GM19193 (cell line): Measurements from ENCODE around the gene CRLF2.

Experiments
- POLR2A ChIP-seq: IDR thresholded peaks from 4 replicates; pipeline ENCODE4 v1.6.1; 2011; ENCODE audit not compliant: insufficient read depth, insufficient read length; ENCODE audit errors: extremely low read depth

The CRLF2 gene

DNA sequence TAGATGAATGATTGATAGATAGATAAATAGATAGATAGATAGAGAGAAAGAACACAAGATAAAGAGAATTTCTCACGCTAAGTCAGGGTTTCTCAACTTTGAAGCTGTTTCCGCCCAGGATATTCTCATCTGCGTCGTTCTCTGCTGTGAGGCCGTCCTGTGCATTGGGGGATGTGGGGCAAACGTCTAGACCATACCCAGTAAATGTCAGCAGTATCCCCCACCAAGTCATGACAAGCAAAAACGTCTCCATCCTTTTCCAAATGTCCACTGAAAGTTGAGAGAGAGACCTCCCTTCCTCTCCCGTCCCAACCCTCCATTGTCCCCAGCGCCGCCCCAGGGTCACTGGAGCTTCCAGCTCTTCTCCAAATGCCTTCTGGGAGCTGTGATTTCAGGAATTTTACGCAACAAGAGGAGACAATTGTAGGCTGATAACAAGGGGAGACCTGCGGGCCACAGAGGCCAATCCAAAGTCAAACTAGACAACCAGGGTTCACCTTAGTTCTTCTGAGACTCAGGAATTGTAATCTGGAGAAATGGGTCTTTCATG lies 8.9 kb upstream of the CRLF2 start:
- TF ChIP-seq POLR2A = no peak

DNA sequence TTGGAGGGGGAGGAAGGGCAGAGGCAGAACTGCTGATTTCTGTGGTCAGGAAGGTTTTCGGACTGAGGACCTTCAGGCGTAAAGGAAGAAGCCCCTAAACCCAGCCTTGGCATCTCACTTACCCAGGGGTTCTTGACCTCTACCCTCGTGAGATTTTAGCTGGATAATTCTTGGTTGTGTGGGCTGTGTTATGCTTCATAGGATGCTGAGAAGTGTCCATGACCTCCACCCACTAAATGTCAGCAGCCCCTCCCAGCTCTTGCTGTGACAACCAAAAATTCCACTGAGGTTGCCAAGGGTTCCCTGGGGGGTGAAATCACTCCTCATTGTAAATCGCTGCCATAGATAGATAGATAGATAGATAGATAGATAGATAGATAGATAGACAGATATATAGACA lies 5.8 kb upstream of the CRLF2 start:
- TF ChIP-seq POLR2A = no peak

DNA sequence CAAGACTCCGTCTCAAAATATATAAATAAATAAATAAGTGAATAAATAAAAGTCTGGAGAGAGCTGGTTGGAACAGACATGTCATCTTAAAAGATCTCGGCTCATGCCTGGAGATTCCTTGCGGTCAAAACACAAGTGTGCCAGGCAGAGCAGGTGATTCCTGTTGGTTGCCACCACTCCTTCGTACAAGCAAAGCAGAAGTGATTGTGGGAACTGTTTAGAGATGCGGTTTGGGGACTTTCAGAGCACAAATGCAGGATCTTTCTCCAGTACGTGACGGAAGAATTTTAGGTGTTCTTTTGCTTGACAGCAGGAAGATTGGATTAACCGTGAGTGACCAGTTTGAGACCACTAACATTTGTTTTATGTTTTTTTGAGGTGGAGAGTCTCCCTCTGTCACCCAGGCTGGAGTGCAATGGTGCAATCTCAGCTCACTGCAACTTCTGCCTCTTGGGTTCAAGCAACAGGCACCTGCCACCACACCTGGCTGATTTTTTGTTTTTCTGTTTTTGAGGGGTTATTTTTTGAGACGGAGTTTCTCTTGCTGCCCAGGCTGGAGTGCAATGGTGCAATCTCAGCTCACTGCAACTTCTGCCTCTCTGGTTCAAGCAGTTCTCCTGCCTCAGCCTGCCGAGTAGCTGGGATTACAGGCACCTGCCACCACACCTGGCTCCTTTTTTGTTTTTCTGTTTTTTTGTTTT lies 2.8 kb upstream of the CRLF2 start:
- TF ChIP-seq POLR2A = no peak

DNA sequence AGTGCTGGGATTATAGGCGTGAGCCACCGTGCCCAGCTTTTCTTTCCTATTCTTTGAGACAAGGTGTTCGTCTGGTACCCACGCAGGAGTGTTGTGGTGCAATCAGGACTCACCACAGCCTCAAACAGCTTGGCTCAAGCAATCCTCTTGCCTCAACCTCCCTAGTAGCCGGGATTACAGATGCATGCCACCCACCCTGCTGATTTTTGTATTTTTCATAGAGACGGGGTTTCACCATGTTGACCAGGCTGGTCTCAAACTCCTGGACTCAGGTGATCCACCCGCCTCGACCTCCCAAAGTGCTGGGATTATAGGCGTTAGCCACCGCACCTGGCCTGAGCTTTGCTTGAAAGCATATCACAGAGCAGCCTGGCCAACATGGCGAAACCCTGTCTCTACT lies 1.5 kb upstream of the CRLF2 start:
- no peak for TF ChIP-seq POLR2A

DNA sequence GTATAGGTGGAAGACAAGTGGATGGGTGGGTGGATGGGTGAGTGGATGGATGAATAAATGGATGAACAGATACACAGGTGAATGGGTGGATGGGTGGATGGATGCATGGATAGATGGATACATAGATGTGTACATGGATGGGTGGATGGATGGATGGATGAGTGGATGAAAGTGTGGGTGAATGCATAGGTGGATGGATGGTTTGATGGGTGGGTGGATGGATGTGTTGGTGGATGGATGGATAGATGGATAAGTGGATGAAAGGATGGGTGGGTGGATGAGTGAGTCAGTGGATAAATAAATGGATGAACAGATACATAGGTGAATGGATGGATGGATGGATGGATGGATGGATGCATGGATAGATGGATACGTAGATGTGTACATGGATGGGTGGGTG lies 1.6 kb downstream of the CRLF2 start:
- TF ChIP-seq POLR2A = no peak

DNA sequence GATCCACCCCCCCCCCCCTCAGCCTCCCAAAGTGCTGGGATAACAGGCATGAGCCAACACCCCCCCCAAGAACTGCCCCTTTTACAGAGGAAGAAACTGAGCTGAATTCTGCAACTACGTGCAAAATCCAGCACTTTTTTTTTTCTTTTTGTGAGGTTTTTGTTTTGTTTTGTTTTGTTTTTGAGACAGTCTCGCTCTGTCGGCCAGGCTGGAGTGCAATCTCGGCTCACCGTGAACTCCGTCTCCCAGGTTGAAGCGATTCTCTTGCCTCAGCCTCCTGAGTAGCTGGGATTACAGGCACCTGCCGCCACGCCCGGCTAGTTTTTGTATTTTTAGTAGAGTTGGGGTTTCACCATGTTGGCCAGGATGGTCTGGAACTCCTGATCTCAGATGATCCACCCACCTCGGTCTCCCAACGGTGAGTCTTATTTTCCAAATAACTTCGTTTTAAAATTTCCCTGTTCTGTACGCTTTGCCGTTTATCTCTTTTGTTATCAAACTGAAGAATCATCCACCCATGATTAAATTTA lies 4.9 kb downstream of the CRLF2 start:
- no peak for TF ChIP-seq POLR2A

DNA sequence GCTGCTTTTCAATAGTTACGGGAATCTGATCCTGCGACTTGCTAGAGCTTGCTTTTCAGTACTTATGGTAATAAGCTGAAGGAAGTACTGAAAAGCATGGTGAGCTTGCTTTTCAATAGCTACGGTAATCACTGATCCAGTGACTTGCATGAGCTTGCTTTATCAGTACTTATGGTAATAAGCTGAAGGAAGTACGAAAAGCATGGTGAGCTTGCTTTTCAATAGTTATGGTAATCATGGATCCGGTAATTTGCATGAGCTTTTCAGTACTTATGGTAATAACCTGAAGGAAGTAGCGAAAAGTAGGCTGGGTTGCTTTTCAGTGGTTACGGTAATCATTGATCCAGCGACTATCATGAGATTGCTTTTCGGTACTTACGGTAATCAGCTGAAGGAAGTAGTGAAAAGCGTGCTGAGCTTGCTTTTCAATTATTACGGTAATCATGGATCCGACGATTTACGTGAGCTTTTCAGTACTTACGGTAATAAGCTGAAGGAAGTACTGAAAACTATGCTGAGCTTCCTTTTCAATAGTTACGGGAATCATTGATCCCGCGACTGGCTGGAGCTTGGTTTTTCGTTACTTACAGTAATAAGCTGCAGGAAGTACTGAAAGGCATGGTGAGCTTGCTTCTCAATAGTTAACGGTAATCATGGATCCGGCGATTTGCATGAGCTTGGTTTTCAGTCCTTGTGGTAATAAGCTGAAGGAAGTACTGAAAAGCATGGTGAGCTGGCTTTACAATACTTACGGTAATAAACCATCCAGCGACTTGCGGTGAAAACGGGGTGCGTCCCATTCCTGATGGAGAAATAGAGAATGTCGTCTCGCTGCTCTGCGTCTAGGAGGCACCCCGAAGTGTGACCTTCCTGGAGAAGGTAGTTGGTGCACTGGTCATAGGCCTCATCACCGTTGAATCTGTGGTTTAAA lies 6.5 kb downstream of the CRLF2 start:
- TF ChIP-seq POLR2A = no peak

DNA sequence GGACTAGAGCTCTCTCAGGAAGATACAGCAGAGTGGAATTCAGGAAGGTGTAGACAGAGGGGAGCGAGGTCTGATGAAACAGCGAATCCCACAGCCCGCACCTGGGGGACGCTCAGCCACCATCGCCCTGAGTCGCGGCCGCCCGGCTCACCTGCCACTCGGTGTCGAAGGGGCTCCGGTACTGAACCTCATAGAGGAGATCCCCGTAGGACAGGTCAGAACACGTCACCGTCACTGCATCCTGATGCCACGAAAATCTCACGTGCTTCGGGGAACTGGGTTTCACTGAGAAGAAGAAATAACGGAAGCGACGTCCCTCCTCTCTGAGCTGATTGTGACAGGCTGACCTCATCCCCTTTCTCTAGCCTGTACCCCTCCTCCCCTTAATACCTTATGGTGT lies 10.2 kb downstream of the CRLF2 start:
- TF ChIP-seq POLR2A = no peak

DNA sequence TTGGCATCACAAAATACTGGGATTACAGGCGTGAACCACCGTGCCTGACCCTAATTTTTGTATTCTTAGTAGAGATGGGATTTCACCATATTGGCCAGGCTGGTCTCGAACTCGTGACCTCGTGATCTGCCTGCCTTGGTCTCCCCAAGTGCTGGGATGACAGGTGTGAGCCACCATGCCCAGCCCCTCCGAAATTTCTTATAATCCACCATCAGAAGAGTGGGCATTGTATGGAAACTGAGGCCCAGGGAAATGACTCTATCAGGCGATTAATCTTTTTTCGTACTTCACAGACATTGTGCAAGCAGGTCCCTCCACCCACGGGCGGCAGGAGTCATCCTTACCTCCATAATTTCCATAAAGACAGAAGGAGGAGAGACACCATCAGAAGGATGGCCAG lies 16.0 kb downstream of the CRLF2 start:
- no peak for TF ChIP-seq POLR2A

DNA sequence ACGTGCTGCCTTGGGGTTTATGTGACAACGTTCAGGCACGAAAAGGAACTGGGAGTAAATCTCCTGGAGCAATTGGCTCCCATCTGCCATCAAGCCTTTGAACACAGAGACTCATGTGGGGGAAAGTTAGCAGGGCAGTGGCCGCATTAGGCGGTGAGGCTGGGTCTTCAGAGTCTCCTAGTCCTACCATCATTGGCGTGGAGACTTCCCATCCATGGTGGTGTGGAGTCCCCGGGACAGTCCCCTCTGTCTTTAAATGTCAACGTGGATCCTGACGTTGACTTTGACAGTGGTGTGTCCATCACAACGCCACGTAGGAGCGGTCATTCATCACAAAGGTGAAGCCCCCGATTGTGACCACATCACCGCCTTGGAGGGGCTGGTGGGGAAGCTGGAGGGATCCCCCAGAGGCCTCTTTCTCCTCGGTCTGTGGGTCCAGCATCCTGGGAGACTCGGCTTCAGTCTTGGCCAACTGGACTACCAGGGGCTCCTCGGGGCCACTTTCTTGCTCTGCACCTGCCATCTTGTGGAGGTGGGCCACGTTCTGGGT lies 21.8 kb downstream of the CRLF2 start:
- TF ChIP-seq POLR2A = no peak

DNA sequence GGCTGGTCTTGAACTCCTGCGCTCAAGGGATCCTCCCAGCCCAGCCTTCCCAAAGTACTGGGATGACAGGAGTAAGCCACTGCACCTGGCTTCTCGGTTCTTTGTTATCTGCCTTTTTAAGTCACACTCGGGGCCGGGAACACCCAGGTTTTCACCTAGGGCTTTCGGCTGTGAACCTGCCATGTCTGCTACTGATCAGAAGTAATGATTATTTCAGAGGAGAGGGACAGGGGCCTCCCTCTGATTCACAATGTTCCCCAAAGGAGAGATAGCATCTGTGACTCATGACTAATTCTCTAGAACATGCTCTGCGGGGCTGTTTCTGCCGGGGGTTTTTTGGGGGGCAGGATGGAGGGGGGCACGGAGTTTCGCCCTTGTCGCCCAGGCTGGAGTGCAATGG lies 26.9 kb downstream of the CRLF2 start:
- no peak for TF ChIP-seq POLR2A

DNA sequence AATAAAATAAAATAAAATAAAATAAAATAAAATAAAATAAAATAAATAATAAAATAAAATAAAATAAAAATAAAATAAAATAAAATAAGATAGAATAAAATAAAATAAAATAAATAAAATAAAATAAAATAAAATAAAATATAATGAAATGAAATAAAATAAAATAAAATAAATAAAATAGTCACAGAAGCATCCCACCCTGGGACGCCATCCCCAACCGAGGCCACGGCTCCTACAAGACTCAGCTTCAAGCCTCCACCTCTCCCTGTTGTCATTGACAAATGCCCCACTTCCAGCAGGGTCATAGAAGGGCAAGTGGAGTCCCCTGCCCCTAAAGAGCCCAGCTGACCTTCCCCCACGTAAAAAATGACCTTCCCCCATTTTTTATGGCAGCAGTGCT lies 30.2 kb downstream of the CRLF2 start:
- TF ChIP-seq POLR2A = no peak

DNA sequence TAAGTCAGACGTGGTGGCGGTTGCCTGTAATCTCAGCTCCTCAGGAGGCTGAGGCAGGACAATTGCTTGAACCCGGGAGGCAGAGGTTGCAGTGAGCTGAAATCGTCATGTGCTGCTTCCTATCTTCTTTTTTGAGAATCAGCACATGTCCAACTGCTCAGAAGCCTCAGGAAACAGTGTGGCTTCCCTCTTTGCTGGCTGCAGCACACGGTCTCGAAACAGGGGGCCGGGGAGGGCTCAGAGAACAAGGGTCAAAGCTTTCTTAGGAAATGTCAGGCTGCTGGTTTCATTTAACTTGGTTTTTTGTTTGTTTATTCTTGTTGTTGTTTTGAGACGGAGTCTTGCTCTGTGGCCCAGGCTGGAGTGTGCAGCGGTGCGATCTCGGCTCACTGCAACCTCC lies 31.3 kb downstream of the CRLF2 start:
- no peak for TF ChIP-seq POLR2A

DNA sequence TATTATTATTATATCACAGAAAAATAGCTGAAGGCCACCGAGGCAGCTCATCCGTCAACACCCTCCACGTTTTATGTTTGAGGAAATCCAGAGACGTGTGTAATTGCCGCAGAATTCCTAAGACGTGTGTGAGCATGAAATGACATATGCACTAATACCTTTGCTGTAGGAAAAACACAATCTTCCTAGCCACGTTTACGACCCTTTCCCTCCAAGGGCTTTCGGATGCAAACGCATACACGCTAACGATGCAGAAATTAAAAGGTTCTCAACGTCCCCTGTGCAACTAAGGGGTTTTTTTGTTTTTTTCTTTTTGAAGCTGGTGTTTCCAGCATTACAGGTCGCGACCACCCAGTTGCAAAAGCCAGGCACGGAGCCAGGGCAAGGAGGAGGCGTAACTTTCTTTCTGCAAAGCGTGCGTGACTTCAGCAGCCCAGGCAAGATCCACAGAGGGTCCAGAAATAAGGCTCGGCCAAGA lies 33.8 kb downstream of the CRLF2 start:
- no peak for TF ChIP-seq POLR2A

DNA sequence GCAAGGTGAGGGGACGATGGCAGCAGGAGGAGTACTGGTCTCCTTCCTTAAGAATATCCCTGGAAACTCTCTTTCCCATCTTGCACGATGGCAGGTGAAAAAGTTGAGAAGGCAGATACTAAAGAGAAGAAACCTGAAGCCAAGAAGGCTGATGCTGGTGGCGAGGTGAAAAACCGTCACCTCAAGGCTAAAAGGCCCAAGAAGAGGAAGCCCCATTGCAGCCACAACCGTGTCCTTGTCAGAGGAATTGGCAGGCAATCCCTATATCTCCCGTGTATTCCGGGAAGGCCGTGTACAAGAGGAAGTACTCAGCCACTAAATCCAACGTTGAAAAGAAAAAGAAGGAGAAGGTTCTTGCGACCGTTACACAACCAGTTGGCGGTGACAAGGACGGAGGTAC lies 40.0 kb downstream of the CRLF2 start:
- no peak for TF ChIP-seq POLR2A

DNA sequence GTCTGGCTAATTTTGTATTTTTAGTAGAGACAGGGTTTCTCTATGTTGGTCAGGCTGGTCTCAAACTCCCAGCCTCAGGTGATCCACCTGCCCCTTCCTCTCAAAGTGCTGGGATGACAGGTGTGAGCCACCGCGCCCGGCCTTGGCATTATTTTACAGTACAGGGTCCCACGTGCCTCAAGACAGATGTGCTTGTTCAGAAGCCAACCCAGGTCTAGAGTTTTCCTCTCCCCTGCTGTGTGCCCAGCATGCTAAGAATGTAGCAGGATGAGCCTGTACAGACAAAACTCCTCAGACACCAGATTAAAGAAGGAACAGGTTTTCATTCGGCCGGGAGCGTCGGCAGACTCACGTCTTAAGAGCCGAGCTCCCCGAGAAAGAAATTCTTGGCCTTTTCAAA lies 42.2 kb downstream of the CRLF2 start:
- no peak for TF ChIP-seq POLR2A

DNA sequence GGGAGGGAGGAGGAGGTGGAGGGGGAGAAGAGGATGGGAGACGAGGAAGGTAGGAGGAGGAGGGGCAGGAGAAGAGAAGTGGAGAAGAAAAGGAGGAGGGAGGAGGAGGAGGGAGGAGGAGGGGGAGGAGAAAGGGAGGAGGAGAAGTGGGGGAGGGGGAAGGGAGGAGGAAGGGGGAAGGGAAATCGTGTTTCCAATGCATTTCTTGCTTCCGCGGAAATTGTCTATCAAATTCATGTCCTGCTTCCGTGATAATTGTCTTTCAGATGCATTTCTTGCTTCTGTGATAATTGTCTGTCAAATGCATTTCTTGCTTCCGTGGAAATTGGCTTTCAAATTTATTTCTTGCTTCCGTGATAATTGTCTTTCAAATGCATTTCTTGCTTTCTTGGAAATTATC lies 43.3 kb downstream of the CRLF2 start:
- no peak for TF ChIP-seq POLR2A
